HTR-8/SVneo (cell line): Measurements from ENCODE around the gene TMEM144.

ENCODE experiments used
- DNase-seq: peaks from one replicate; pipeline ENCODE4 v3.0.0; 2011; ENCODE audit warnings: low spot score, mixed read lengths; ENCODE audit not compliant: insufficient read length
- FAIRE-seq: peaks from 2 replicates; lab custom pipeline; 2011; peaks lifted over from hg19 to GRCh38; lab: Jason Lieb, UNC

TMEM144 gene

GRCh38 chr4:158290912-158291311 is 80.6 kb downstream of the TMEM144 start:
- FAIRE-seq (no peak), DNase-seq (no peak)

- no peak for DNase-seq
- no peak for FAIRE-seq
Measured at GRCh38 chr4:158291334-158292055, 81.2 kb downstream of the TMEM144 start.

GRCh38 chr4:158292156-158292555 is 81.9 kb downstream of the TMEM144 start:
- DNase-seq = no peak
- no peak for FAIRE-seq

- FAIRE-seq = no peak
- no peak for DNase-seq
Measured at GRCh38 chr4:158295053-158295452, 84.8 kb downstream of the TMEM144 start.

DNA sequence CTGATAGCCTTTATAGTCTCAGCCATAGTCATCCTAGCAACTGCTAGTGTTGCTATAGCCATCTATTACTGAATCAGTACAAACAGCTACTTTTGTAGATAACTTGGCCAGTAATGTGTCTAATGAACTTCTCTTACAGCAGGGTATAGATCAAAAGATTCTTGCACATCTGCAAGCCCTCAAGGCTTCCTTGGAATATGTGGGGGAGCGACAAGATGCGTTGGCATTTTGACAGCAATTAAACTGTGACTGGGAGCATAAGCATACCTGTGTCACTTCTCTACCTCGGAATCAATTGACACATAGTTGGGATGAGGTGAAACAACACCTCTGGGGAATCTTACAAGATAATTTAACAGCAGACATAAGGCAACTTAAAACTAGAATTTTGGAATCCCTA is 87.6 kb downstream of the TMEM144 start:
- DNase-seq (no peak), FAIRE-seq (no peak)

DNA sequence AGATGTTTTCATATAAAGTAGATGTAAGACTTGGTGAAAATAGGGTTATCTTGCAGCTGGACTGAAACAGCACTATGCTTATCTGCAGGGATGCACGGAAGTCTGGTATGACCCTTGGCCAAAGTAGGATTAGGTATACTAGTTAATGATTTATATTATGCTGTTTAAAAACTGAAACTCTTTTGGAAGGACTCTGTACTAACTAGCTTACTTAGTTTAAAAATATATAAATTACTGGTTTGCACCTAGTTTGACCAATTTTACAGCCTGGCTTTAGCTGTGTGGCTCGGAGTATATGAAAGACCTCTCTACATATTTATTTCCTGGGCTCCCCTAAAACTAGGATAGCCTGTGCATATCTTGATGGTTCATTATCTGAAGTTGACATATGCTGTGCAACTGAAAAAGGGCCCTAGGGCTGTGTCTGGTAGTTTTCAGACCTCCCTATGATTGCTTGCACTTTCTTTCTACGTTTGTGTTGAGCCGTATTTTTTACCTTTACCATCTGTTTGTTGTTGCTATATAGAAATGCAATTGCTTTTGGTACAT is 89.2 kb downstream of the TMEM144 start:
- DNase-seq (no peak), FAIRE-seq (no peak)

GRCh38 chr4:158300012-158300411 is 89.7 kb downstream of the TMEM144 start:
- no peak for DNase-seq
- no peak for FAIRE-seq

DNA sequence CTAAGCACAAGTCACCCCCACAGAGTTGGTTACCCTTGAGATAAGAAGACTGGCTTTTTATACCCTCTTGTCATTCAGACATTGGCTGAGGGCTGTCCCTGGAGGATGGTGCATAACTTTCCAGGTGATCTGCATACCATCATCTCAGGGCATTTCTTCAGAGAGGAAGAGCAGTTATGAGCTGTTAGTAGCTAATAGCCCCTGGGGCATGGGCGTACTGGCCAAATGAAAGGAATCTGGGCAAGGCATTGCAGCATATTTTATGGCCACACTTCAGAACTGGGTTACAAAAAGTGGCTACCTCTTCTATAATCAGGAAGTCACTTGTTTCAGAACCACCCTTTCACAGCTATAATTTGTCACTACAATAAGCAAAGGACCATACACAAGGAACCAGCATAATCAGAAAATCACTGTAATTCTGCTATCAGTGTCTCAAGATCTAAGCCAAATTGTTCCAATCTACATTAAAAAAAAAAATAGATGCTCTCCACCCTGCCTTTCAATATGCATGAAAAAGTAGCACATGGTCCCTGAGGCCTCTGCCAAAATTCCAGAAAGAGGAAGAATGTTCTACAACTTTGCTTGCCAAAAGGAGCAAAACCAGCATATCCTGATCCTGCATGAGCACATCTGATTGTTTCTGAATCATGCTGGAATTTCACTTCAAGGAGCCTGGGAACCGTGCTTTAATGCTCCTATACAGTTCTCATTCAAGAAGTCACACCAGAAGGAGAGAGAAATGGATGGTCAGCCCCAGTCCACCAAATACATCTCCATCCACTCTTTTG is 92.0 kb downstream of the TMEM144 start:
- FAIRE-seq (no peak), DNase-seq (no peak)

- DNase-seq (no peak), FAIRE-seq (no peak)
Measured at GRCh38 chr4:158304694-158305093, 94.4 kb downstream of the TMEM144 start.
